Kidney (tissue), 14 donors: Measurements from ENCODE around the gene PPP1R16B. TPM values are rescaled to one million over a fixed set of nuclear protein-coding genes. Genes with fewer than 3 reads are reported as not detected.

ENCODE experiments used
- DNase-seq, 5 donors: peaks; one replicate each; pipeline ENCODE4 v3.0.0-alpha.2; 2013 to 2020
- FAIRE-seq: peaks from 2 replicates; lab custom pipeline; 2012; peaks lifted over from hg19 to GRCh38; lab: Jason Lieb, UNC
- H3K27ac ChIP-seq, 2 donors: one replicate each; pipeline ENCODE4 v1.7.0; 2013; ENCODE audit warnings: low read depth in 2 of 2, low read length in 2 of 2, inconsistent platforms in 1 of 2
- H3K27me3 ChIP-seq: one replicate; pipeline ENCODE4 v1.7.1; 2013; ENCODE audit warnings: low read length, inconsistent platforms; ENCODE audit not compliant: control insufficient read depth, insufficient read depth
- H3K36me3 ChIP-seq, 3 donors: one replicate each; pipeline versions ENCODE4 v1.7.0 to v1.7.1; 2013; ENCODE audit warnings: low read length in 3 of 3, control low read depth in 1 of 3, inconsistent platforms in 1 of 3; ENCODE audit not compliant: insufficient read depth in 3 of 3, control insufficient read depth in 2 of 3
- H3K4me1 ChIP-seq, 3 donors: one replicate each; pipeline versions ENCODE4 v1.7.0 to v1.7.1; 2013; ENCODE audit warnings: low read length in 3 of 3, inconsistent platforms in 1 of 3, low read depth in 1 of 3; ENCODE audit not compliant: control insufficient read depth in 2 of 3, insufficient read depth in 2 of 3
- H3K4me3 ChIP-seq, 3 donors: one replicate each; pipeline versions ENCODE4 v1.7.0 to v1.8.1; 2013; ENCODE audit warnings: low read length in 3 of 3, control low read depth in 1 of 3, inconsistent platforms in 1 of 3
- H3K9ac ChIP-seq, 3 donors: one replicate each; pipeline versions ENCODE4 v1.7.0 to v1.7.1; 2013; ENCODE audit warnings: low read length in 3 of 3, control low read depth in 1 of 3, inconsistent platforms in 1 of 3
- H3K9me3 ChIP-seq, 3 donors: one replicate each; pipeline versions ENCODE4 v1.7.0 to v1.7.1; 2013; ENCODE audit warnings: low read length in 3 of 3, control low read depth in 1 of 3, inconsistent platforms in 1 of 3; ENCODE audit not compliant: control insufficient read depth in 2 of 3, insufficient read depth in 1 of 3
- CTCF ChIP-seq: IDR thresholded peaks from 3 replicates; pipeline ENCODE4 v1.5.1; 2012; ENCODE audit warnings: mild to moderate bottlenecking, moderate library complexity, borderline replicate concordance; ENCODE audit not compliant: insufficient read depth; ENCODE audit errors: extremely low read depth
- intact Hi-C: fragments of 100-400 bp; cut with DNase I; formaldehyde crosslinking; loops from one replicate; pipeline ENCODE4 v1.11.1; 2022
- polyA plus RNA-seq: library from polyadenylated mRNA; stranded (reverse); fragments of 350-450 nt; fragmentation: Illumina TruSeq; extraction: RNeasy Lipid Tissue Mini Kit (QIAGEN cat#74804); gene quantifications from one replicate; pipeline ENCODE4 v1.2.3, GENCODE V29; 2014; ENCODE audit warnings: low read depth, low replicate concordance; ENCODE audit not compliant: insufficient read depth
- total RNA-seq: library from RNA; stranded (reverse); fragmentation: NEBNext Ultra II Directional; extraction: Animal tissue kit (Norgen Biotek cat#: 25700); gene quantifications from one replicate; pipeline ENCODE4 v1.2.1, GENCODE V29; 2021
- donor health status: control.
- donor health status: control.
- donor health status: control.
- donor health status: control.
- donor health status: control.
- donor health status: DM: yes; HTN: yes; CAD: no.
- donor health status: Normal renal cell carcinoma (clear cell type).

PPP1R16B gene
- total and polyA plus RNA-seq, 2 donors from 2014 or later, result 11.5 to 29.4 TPM

DNA sequence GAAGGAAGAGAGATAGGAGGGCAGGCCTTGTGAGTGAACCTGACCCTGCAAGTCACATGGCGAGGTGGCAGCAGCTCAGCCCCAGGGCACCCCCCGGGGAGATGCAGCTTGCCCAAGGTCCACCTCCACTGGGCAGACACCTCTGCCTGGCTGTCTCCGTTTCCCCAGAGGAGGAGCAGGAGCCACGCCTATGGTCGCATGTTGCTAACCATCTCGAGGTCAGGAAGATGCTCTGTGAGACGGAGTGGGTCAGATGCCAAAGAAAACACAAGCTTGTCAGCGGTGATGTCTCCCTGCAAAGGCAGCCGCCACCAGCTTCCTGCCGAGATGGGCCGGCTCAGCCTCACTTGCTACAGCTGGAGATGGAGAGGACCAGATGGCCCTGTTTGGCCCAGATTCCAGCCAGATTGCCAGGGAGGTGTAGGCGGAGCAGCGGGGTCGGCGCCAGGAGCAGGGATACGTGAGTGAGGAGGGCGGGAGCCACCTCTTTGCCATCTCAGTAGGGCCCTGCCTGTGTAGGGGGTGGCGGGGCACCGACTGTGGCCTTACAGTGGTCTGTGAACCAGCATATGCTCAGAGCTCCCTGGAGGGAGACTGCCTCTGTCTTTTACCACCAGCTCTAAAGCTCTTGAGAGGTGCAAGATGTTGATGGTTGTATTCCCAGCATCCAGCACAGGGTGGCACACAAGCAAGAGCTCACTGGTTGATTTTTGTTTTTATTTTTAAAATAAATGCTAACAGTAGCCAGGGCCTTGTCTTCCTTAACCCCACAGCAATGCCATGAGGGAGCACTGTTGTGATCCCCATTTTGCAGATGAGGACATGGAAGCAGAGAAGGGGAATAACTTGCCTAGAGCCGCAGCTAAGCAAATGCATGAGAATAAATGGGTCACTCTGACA lies 77.8 kb downstream of the PPP1R16B start:
- Histone ChIP-seq H3K27me3 (no peaks in the 10 kb centered on the region), H3K9ac (no peak overlapping the region), H3K4me3 (no peak overlapping the region), H3K9me3 (no peaks in the 10 kb centered on the region), H3K4me1 (peaks cover 0 to 28% (median 22%) of the 10 kb centered on the region in 3 donors), H3K36me3 (no peaks in the 10 kb centered on the region), H3K27ac (peak overlapping the region in 1 of 2 donors; percentile 60)
- TF ChIP-seq CTCF, result no peak
- DNase-seq, result peak in 3 of 5 donors; percentile 26 to 74 (median 66)
- no peak for FAIRE-seq
- intact Hi-C loops, result no loop called here

DNA sequence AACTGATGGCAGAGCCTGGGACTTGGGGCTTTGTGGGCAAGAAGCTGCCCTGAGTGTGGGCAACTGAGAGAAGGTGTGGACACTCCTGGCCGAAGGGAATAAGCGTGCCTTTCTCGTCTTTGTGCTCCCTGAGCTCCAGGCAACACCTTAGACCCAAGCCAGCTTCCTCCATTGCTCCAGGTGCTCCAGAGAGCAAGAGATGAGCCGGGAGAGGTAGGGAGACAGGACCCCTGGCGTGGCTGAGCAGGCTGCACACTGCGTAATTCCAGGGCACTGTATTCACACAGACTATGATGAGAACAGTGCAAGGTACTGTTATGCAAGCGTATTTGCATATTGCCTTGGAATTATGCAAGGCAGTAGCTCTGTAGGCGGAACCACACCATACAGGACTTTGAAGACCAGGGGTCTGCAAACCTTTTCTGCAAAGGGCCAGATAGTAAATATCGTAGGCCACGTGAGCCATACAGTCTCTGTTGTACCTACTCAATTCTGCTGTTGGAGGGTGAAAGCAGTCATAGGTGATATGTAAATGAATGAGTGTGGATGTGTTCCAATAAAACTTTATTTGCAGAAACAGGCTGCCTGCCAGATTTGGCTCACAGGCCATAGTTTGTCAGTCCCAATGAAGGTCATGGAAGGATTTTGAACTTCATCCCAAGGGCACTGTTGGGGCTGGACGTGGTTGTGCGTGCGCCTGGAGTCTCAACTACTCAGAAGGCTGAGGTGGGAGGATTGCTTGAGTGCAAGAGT lies 78.7 kb downstream of the PPP1R16B start:
- peaks cover 0 to 31% (median 25%) of the 10 kb centered on the region in 3 donors for H3K4me1 ChIP-seq
- intact Hi-C loops, result no loop called here
- no peak for TF ChIP-seq CTCF
- H3K27me3 ChIP-seq, result no peaks in the 10 kb centered on the region
- no peak overlapping the region for H3K4me3 ChIP-seq
- H3K36me3 ChIP-seq, result no peaks in the 10 kb centered on the region
- no peaks in the 10 kb centered on the region for H3K9me3 ChIP-seq
- no peak overlapping the region for H3K9ac ChIP-seq
- DNase-seq, result no peak
- peak overlapping the region; percentile 23 to 60 for H3K27ac ChIP-seq
- no peak for FAIRE-seq

- Histone ChIP-seq H3K27ac (no peak overlapping the region), H3K9me3 (no peaks in the 10 kb centered on the region), H3K36me3 (peaks cover 0 to 4% (median 0%) of the 10 kb centered on the region in 3 donors), H3K4me3 (no peak overlapping the region), H3K27me3 (no peaks in the 10 kb centered on the region), H3K9ac (no peak overlapping the region), H3K4me1 (peaks cover 0 to 31% (median 27%) of the 10 kb centered on the region in 3 donors)
- DNase-seq (no peak), FAIRE-seq (no peak)
- intact Hi-C loops, result no loop called here
- no peak for TF ChIP-seq CTCF
These were observed 79.9 kb downstream of the PPP1R16B start for GRCh38 chr20:38885357-38885756.
